ENCODE data around the gene FFAR3.

GRCh38 chr19:35396240-35396885 lies 38.1 kb downstream of the FFAR3 start:
- no peak for TF ChIP-seq CTCF (IDR thresholded peaks at IDR 0.05; ENCODE audit: low read length)
- no peak for TF ChIP-seq EZH2 (IDR thresholded peaks at IDR 0.05; ENCODE audit: borderline replicate concordance, low read length)

Data from OCI-LY1 (cell line).